Loucy (cell line): ENCODE results near the gene MTHFS.

Experiments used
- EZH2phosphoT487 ChIP-seq: fragments of 200-600 bp; IDR thresholded peaks from 2 replicates; pipeline ENCODE4 v1.6.1; 2018; ENCODE audit warnings: antibody characterized with exemption, mild to moderate bottlenecking, moderate library complexity, borderline replicate concordance
- TF ChIP-seq, protein P1 (sequence below): fragments of 200-600 bp; sonication (generic); conservative IDR thresholded peaks from 2 replicates; pipeline ENCODE4 v1.5.1; 2014; ENCODE audit warnings: mild to moderate bottlenecking, antibody characterized with exemption, low read length

DNA sequence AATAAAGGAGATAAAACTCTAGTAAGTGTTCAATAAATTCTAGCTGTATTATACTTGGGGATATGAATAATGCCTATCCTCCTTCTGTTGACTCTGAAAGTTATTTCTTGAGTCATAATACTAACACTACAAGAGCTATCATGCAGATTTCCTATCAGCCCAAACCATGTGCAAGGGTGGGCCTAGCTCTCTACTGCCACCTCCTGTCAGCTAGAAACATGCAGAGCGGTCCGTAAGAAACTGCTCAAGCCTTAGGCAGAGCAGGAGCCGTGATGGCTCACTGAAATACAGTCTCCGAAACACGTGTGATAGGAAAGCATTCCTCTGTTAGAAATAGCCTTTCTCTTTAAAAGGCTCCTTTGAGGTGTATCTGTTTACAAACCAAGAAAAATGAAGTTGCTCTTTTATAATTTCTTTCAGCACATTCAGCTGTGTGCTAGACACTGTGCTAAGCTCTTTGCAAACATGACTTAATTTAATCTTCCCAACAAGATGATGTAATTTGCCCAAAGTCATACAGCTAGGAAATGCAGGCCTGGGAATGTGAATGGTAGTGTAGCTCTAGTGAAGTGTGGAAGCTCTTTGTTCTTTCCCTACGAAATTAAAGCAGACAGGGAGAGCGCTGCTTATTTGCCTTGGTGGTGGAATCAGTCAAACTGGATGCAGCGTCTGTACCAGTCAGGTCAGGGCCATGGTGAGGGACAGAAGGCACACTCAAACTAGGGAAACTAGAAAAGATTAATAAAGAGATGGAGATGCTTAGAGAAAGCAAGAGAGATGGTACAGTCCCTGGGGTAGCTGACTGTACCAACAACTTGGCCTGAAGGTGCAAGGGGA, 43.1 kb downstream of the MTHFS start:
- TF ChIP-seq, protein P1, sequence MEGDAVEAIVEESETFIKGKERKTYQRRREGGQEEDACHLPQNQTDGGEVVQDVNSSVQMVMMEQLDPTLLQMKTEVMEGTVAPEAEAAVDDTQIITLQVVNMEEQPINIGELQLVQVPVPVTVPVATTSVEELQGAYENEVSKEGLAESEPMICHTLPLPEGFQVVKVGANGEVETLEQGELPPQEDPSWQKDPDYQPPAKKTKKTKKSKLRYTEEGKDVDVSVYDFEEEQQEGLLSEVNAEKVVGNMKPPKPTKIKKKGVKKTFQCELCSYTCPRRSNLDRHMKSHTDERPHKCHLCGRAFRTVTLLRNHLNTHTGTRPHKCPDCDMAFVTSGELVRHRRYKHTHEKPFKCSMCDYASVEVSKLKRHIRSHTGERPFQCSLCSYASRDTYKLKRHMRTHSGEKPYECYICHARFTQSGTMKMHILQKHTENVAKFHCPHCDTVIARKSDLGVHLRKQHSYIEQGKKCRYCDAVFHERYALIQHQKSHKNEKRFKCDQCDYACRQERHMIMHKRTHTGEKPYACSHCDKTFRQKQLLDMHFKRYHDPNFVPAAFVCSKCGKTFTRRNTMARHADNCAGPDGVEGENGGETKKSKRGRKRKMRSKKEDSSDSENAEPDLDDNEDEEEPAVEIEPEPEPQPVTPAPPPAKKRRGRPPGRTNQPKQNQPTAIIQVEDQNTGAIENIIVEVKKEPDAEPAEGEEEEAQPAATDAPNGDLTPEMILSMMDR: peak; percentile 91
- no peak for TF ChIP-seq EZH2phosphoT487
